LNCaP clone FGC (cell line): ENCODE measurements around the gene RIPPLY1.

Source experiments
- DNase-seq: peaks from one replicate; pipeline ENCODE4 v3.0.0-alpha.2; 2011; ENCODE audit warnings: low read depth
- H3K4me3 ChIP-seq: 2 replicates; pipeline ENCODE4 v1.5.1; 2011; ENCODE audit warnings: mild to moderate bottlenecking, low read depth, low read length, control low read depth
- CTCF ChIP-seq: IDR thresholded peaks from 2 replicates; pipeline ENCODE4 v1.5.1; 2012; ENCODE audit warnings: mild to moderate bottlenecking; ENCODE audit not compliant: control insufficient read depth, insufficient read depth; ENCODE audit errors: extremely low read depth

Gene RIPPLY1

GRCh38 chrX:106901781-106902219 is 1.3 kb downstream of the RIPPLY1 start:
- no peak for DNase-seq
- TF ChIP-seq CTCF, result no peak
- no peak overlapping the region for H3K4me3 ChIP-seq

DNA sequence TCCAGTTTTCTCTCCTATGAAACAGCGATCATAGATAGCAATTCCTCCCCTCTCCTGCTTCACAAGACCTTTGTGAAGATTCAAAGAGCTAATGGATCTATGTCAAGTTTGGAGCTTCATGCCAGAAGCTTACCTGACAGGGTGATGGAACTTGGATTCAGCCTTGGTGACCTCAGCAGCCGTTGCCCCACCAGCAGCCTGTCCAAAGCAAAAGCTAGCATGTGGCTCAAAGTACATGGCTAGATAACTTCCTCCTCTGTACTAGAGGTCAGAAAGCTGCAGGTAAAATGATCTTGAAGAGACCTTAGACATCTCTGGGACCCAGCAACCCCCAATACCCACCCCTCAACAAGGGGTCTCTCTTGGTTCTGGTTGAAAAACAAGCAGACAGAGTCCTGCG is 1.8 kb downstream of the RIPPLY1 start:
- no peak for TF ChIP-seq CTCF
- no peak overlapping the region for H3K4me3 ChIP-seq
- no peak for DNase-seq

DNA sequence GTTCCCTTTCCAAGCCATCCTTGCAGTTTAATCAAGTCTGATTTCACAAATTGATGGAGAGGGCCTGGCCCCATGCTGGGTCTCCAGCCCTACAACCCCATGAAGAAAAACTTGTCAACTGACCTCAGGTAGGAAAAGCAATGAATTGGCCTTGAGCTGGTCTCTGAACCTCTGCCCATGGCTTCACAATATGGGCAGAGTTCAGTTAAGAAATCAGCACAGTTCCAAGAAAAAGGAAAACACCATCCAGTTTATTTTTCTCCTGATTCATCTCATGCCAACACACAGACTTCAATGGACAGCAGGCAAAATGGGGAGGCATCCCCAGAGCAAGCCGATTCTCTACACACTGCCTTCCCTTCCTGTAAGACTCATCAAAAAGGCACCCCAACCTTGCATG is 3.3 kb downstream of the RIPPLY1 start:
- no peak for DNase-seq
- no peak overlapping the region for H3K4me3 ChIP-seq
- TF ChIP-seq CTCF, result no peak

GRCh38 chrX:106899276-106899675 is 3.9 kb downstream of the RIPPLY1 start:
- no peak for TF ChIP-seq CTCF
- H3K4me3 ChIP-seq, result no peak overlapping the region
- no peak for DNase-seq

- TF ChIP-seq CTCF, result peak; percentile 53
Measured at GRCh38 chrX:106898462-106898861, 4.7 kb downstream of the RIPPLY1 start.

GRCh38 chrX:106897259-106897658 is 5.9 kb downstream of the RIPPLY1 start:
- no peak overlapping the region for H3K4me3 ChIP-seq
- no peak for TF ChIP-seq CTCF
- no peak for DNase-seq

More at GRCh38 chrX:106898462-106898861, 4.7 kb downstream of the RIPPLY1 start:
- H3K4me3 ChIP-seq, result no peak overlapping the region
- DNase-seq, result no peak

DNA sequence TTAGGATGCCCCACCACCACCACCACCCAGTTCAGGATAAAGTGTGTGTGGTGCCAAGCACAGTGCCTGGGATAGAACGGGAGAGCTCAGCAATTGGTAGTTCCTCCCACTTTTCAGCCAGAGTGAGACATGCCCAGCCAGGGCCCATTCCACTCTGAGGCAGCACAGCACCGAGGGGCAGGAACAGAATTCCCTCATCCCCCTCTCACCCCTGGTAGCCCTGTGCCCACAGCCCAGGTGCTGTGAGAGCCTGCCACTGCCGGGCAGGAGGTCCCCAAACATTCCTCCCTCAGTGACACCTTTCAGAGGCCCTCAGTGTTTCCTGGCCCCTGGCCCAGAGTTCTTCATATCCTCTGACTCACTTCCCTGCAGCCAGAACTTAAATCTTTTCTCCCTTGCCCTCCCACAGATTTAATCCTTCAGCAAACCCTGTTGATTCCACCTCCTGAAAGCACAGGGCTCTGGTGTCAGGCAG is 8.1 kb downstream of the RIPPLY1 start:
- TF ChIP-seq CTCF, result no peak
- no peak for DNase-seq
- no peak overlapping the region for H3K4me3 ChIP-seq
